ENCODE data around the gene TIMD4.
"Not testable (repeated sequence)": the region's sequence is repeated elsewhere in the genome, so short reads cannot be mapped to it uniquely, and the experiment has no call there.

Gene TIMD4
- 0.48 reads per million in 2 experiments for total RNA-seq

DNA sequence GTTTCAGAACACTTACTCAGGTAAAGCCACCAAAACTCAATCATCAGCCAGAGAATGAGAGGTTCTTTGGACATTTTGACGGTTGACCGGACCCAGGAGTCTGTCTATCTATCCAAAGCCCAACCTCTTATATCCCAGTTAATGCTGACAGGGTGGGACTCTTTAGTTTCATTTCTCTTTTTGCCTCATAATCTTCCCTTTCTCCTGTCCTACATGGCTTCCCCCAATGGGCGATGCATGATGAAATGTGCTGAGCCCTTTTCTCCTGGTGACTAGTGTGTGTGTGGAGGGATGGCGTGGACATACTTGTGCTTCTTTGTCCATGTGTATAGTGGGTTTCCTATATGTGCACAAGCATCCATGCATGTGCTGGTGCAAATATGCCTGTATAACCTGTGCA, at the start of gene TIMD4:
Gene TIMD4, minus strand, starts transcription at position 102 of the 400 bp plus-strand sequence. Its CDS starts 28 bp downstream, at position 74.
- DNase-seq (ENCODE audit: low read depth): no peak

GRCh38 chr5:157006262-157006661, 43.2 kb upstream of the TIMD4 start:
- no peak for DNase-seq (ENCODE audit: low read depth)

- DNase-seq (ENCODE audit: low read depth): no peak
Measured at GRCh38 chr5:157004893-157005551, 42.0 kb upstream of the TIMD4 start.

- DNase-seq (ENCODE audit: low read depth): no peak
Measured at GRCh38 chr5:156991714-156992113, 28.7 kb upstream of the TIMD4 start.

DNA sequence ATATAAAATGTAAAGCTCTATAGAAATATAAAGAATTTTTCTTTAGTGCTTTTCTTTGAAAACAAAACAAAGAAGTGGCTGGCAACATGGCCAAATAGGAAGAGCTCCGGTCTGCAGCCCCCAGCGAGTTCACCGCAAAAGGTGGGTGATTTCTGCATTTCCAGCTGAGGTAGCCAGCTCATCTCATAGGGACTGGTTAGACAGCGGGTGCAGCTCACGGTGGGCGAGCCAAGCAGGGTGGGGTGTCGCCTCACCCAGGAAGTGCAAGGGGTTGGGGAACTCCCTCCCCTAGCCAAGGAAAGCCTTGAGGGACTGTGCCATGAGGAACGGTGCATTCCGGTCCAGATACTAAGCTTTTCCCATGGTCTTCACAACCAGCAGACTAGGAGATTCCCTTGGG, 21.0 kb upstream of the TIMD4 start:
- no peak for DNase-seq (ENCODE audit: low read depth)

DNA sequence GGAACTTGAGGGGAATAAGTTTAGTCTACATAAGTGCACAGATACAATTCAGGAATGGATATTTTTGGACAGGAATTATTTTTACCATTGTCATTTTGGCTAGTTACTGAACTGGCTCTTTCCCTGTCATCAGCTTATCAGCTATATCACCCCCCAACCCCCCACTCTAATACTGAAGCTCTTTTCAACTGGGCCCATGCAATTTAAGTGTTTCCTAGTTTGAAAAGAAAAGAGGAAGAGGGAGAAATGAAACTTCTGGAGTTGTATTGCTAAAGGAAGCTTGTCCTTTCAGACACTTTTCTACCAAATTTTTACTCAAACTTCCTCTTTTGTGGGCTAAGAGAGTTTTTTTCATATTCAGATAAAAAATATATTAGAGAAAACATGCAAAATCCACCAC, 18.5 kb upstream of the TIMD4 start:
- DNase-seq (ENCODE audit: low read depth): no peak

DNA sequence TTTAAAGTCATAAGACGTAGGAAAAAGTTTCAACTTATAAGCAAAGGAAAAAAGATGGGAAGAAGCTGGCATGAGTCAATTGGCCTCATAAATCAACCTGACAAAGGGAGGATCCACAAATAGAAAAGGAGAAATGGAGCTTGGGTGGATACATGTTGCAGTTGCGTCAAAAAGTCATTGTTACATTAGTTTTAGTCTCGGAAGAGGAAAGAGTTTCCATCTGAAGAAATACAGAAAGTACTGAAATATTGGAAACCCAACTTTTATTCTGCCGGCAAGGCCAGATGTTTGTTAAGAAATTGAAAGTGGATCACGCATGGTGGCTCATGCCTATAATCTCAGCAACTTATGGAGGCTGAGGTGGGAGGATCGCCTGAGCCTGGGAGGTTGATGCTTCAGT, 11.3 kb upstream of the TIMD4 start:
- no peak for DNase-seq (ENCODE audit: low read depth)

- no peak for DNase-seq (ENCODE audit: low read depth)
Measured at GRCh38 chr5:156971848-156972525, 9.0 kb upstream of the TIMD4 start.

GRCh38 chr5:156971415-156971814, 8.4 kb upstream of the TIMD4 start:
- no peak for DNase-seq (ENCODE audit: low read depth)

- DNase-seq (ENCODE audit: low read depth): not testable (repeated sequence)
Measured at GRCh38 chr5:156967386-156967785, 4.4 kb upstream of the TIMD4 start.

GRCh38 chr5:156956321-156956720, 6.7 kb downstream of the TIMD4 start:
- DNase-seq (ENCODE audit: low read depth): no peak

GRCh38 chr5:156951359-156951758, 11.7 kb downstream of the TIMD4 start:
- DNase-seq (ENCODE audit: low read depth): no peak

GRCh38 chr5:156950716-156951115, 12.3 kb downstream of the TIMD4 start:
- no peak for DNase-seq (ENCODE audit: low read depth)

DNA sequence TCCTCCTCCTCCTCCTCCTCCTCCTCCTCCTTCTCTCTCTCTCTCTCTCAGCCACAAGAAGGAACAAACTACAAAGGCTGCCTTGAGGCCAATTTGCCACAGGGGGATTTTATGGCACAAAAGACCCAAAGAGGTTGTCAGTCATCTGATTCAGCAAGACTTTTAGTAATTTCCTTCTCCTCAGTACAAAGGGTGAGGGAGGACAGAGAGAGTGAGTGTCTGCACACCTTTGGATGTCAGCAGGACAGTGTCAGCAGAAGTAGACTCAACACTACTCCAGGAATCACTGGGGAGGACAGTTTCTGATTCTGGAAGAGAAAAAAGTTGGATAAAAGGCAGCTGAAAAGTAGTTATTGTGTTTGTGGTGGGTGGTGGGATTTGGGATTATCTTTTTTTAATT, 13.6 kb downstream of the TIMD4 start:
- DNase-seq (ENCODE audit: low read depth): no peak

DNA sequence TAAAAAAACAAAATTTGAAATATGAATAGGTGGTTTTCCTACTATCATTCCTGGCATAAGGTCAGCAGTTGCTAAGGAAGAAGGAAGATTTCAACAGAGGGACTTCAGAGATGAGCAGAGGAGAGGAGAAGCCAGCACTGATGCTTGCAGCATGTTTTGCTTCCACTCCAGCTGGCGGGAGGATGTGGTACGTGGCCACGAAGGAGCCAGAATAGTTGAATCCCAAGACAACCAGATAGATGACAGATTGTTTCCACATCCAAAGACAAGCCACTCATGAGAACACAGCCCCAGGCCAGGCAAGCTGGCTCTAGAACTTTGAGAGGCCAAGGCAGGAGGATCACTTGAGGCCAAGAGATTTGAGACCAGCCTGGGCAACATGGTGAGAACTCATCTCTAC, 15.1 kb downstream of the TIMD4 start:
- DNase-seq (ENCODE audit: low read depth): no peak

- no peak for DNase-seq (ENCODE audit: low read depth)
Measured at GRCh38 chr5:156942064-156942463, 21.0 kb downstream of the TIMD4 start.

DNA sequence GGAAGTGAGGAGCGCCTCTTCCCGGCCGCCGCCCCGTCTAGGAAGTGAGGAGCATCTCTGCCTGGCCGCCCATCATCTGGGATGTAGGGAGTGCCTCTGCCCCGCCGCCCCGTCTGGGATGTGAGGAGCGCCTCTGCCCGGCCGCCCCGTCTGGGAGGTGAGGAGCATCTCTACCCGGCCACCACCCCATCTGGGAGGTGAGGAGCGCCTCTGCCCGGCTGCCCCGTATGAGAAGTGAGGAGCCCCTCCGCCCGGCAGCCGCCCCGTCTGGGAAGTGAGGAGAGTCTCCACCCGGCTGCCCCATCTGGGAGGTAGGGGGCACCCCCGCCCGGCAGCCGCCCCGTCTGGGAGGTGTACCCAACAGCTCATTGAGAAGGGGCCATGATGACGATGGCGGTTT, 22.6 kb downstream of the TIMD4 start:
- DNase-seq (ENCODE audit: low read depth): not testable (repeated sequence)

DNA sequence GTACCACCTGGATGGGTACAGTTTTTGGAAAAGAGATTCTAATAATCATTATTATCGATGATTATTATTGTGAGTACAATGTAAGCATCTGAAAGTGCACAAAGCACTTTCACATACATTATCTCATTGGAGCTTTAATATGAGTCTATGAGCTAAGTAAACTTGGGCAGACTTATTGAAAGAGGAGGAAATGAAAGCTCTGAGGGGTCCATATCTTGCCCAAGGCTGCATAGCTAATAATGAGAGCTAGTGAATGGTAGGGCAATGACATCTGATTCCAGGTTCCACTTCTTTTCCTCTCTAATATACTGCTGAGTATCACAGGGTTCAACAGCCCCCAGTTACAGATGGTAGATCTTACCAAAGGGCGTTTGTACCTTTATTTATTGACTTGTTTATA, 26.1 kb downstream of the TIMD4 start:
- no peak for DNase-seq (ENCODE audit: low read depth)

- DNase-seq (ENCODE audit: low read depth): peak; percentile 24
Measured at GRCh38 chr5:156934450-156935211, 28.4 kb downstream of the TIMD4 start.

DNA sequence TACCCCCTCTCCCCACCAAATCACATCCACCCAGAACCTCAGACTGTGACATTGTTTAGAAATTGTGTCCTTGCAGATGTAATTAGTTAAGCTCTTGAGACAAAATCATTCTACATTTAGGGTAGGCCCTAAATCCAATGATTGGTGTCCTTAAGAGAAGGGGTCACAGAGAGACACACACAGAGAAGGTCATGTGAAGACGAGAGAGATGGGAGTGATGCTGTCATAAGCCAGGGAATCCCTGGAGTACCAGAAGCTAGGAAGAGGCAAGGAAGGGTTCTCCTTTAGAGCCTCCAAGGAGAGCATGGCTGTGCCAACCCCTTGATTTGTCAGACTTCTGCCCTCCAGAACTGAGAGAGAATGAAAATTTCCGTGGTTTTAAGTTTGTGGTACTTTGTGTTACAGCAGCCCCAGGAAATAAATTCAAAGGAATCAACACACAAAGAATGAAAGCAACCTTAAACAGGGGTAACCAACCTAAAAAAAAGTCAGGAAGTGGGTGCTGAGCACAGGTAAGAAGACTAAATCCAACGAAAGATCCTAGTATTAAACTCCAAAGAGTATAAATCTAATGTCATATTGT, 33.6 kb downstream of the TIMD4 start:
- no peak for DNase-seq (ENCODE audit: low read depth)

DNA sequence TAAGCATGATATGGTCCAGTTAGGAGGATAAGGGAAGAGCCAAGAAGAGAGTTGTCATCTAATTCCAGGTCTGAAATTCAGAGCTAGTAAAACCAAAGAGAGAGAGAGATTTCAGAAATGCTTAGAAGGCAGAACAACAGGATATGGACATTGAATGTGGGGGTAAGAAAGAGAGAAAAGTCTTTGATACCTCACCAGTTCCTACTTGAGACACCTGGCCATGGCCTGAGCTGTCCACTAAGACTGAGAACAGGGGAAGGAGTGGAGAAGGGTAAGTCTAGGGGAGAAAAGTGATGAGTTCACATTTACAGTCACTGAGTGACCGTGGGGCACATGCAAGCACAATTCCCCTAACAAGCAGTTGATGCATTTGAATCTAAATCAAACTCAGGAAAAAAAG, 35.5 kb downstream of the TIMD4 start:
- no peak for DNase-seq (ENCODE audit: low read depth)

- DNase-seq (ENCODE audit: low read depth): not testable (repeated sequence)
Measured at GRCh38 chr5:156925767-156926166, 37.3 kb downstream of the TIMD4 start.

All from T follicular helper cell (primary cell).